ENCODE data around the gene OMP. TPM values are rescaled to one million over a fixed set of nuclear protein-coding genes. Genes with fewer than 3 reads are reported as not detected.

Gene OMP
- total and polyA plus RNA-seq, 3 donors from 2014 or later = 1.7 to 6.7 TPM; not detected in 1

DNA sequence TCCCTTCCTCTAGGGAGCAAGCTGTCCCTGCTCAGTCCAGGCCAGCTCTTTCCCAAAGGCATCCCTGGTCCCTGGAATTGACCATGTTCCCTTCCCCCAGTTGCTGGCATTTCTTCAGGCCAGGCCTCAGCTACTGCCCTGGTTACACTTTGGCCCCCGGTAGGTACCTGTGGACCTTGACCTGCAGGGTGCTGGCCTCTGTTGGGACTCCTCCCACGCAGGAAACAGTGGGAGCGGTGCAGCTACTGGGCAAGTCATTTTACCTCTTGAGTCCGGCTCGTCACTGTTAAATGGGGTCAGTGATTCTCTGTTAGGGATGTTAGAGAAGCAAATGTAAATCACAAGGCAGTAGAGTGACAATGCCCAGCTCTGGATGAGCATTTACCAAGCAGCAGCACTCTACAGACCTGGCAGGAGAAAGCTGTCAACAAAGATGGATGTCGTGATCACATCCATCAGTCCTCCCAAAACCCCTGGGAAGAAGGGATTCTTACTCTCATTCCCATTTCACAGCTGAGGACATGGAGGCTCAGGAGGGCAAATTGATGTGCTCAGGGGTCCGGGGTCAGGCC, 42.3 kb downstream of the OMP start:
- Histone ChIP-seq H3K4me1 (peaks cover 24% of the 10 kb centered on the region), H3K36me3 (ENCODE audit: low read depth, missing control alignments) (no peaks in the 10 kb centered on the region), H3K27ac (no peak overlapping the region), H3K4me3 (no peak overlapping the region), H3K27me3 (no peaks in the 10 kb centered on the region), H3K9me3 (no peaks in the 10 kb centered on the region)
- TF ChIP-seq POLR2A (IDR thresholded peaks at IDR 0.05) = no peak
- TF ChIP-seq, protein P1, sequence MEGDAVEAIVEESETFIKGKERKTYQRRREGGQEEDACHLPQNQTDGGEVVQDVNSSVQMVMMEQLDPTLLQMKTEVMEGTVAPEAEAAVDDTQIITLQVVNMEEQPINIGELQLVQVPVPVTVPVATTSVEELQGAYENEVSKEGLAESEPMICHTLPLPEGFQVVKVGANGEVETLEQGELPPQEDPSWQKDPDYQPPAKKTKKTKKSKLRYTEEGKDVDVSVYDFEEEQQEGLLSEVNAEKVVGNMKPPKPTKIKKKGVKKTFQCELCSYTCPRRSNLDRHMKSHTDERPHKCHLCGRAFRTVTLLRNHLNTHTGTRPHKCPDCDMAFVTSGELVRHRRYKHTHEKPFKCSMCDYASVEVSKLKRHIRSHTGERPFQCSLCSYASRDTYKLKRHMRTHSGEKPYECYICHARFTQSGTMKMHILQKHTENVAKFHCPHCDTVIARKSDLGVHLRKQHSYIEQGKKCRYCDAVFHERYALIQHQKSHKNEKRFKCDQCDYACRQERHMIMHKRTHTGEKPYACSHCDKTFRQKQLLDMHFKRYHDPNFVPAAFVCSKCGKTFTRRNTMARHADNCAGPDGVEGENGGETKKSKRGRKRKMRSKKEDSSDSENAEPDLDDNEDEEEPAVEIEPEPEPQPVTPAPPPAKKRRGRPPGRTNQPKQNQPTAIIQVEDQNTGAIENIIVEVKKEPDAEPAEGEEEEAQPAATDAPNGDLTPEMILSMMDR (IDR thresholded peaks at IDR 0.05) = no peak
- 62 to 89% methylated on average over 7 of the region's 7 CpGs for WGBS, 2 donors
- intact Hi-C loops (cut with DNase I; ENCODE audit: low total_unique reads) = no loop called here
- DNase-seq = no peak

DNA sequence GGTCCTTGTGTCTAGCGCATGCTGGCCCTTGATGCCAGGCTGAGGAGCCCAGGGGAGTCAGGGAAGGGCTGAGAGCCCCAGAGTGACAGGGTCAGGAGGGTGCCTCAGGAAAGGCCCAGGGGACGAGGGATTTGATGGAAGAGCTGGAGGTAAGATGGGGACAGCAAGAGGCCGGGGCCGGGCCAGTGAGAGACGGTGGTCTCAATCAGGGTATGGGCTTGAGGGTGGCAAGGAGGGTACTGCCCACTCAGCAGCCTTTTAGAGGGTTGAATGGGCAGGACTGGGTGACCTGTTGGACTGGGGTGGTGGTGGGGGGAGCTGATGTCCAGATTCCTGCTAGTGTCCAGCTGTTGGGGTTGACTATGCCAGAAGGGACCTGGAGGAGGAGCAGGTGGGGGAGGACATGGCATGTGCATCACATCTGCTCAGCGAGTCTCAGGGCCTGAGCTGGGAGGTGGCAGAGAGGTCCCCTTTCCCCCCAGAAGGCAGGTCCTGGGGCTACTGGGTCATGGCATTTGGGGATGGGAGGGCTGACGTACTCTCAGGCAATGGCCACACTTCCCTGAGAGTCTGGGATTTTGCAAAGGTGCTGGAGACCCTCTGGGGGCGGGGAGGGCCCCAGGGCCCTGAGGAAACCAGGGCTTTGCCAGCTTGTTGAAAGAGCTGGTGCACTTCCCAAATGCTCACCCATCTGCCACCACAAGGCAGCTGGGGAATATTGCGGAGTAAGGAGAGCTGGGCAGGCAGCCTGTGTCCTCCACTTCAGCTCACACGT, 43.8 kb downstream of the OMP start:
- no peak overlapping the region for H3K27ac ChIP-seq
- peaks cover 15% of the 10 kb centered on the region for H3K4me1 ChIP-seq
- WGBS, 2 donors = 84 to 86% methylated on average over 8 to 10 of the region's 10 CpGs
- intact Hi-C loops (cut with DNase I; ENCODE audit: low total_unique reads) = no loop called here
- H3K4me3 ChIP-seq = no peak overlapping the region
- no peak for DNase-seq
- TF ChIP-seq, protein P1 (IDR thresholded peaks at IDR 0.05) = no peak
- TF ChIP-seq POLR2A (IDR thresholded peaks at IDR 0.05) = no peak
- no peaks in the 10 kb centered on the region for H3K9me3 ChIP-seq
- H3K36me3 ChIP-seq (ENCODE audit: low read depth, missing control alignments) = no peaks in the 10 kb centered on the region
- no peaks in the 10 kb centered on the region for H3K27me3 ChIP-seq

DNA sequence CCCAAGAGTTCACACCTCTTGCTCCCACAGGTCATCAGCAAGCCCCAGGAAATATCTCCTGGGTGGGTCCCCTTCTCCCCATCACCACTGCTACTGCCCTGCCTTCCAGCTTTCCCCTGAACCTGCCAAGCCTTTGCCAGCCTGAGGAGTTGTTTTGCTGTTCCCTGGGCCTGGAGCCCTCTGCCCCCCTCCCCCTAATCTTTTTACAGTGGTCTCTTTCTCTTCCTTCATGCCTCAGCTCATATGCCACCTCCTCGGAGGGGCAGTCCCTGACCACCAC, 44.3 kb downstream of the OMP start:
- 69 to 81% methylated on average over 1 of the region's 1 CpG for WGBS, 2 donors
- DNase-seq = no peak
- Histone ChIP-seq H3K4me3 (no peak overlapping the region), H3K27me3 (no peaks in the 10 kb centered on the region), H3K36me3 (ENCODE audit: low read depth, missing control alignments) (no peaks in the 10 kb centered on the region), H3K4me1 (peaks cover 21% of the 10 kb centered on the region), H3K9me3 (no peaks in the 10 kb centered on the region), H3K27ac (no peak overlapping the region)
- intact Hi-C loops (cut with DNase I; ENCODE audit: low total_unique reads) = no loop called here
- no peak for TF ChIP-seq POLR2A (IDR thresholded peaks at IDR 0.05)
- TF ChIP-seq, protein P1 (IDR thresholded peaks at IDR 0.05) = no peak

DNA sequence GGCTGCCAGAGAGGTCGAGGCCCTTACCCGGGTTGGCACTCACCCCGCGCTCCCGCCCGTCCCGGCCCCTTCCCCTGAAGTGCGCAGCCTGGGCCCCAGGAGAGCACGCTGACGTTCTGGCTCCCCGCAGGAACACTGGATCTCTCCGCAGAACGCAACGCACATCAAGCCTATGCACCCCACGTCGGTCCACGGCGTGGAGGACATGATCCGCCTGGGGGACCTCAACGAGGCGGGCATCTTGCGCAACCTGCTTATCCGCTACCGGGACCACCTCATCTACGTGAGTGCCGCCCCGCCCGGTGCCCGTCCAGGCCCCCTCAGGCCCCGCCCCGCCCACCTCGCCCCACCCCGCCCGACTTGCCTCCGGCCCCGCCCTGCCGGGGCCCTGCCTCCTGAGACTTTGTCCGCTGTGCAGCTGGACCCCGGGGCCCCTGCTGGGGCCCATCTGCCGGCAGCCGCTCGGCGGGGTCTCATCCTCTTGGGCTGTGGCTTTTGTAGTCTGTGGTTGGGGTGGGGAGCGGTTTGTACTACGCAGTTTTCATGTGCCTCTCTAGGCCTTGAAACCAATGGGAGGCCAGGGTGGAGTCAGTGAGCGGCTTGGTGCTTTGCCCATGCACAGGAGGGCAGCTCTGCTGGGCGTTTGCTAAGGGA, 45.2 kb downstream of the OMP start:
- Histone ChIP-seq H3K27ac (no peak overlapping the region), H3K4me1 (peaks cover 28% of the 10 kb centered on the region), H3K36me3 (ENCODE audit: low read depth, missing control alignments) (no peaks in the 10 kb centered on the region), H3K4me3 (peak overlapping the region; percentile 18 to 51), H3K9me3 (no peaks in the 10 kb centered on the region), H3K27me3 (no peaks in the 10 kb centered on the region)
- TF ChIP-seq, protein P1 (IDR thresholded peaks at IDR 0.05) = no peak
- TF ChIP-seq POLR2A (IDR thresholded peaks at IDR 0.05) = no peak
- intact Hi-C loops (cut with DNase I; ENCODE audit: low total_unique reads) = no loop called here
- DNase-seq = no peak
- 35 to 48% methylated on average over 4 to 38 of the region's 47 CpGs for WGBS, 2 donors
